ENCODE results near the gene FAM47E. TPM values are rescaled to one million over a fixed set of nuclear protein-coding genes. Genes with fewer than 3 reads are reported as not detected.

FAM47E gene
- polyA plus RNA-seq, 1 donor from 2014 or later, result 3.7 TPM

DNA sequence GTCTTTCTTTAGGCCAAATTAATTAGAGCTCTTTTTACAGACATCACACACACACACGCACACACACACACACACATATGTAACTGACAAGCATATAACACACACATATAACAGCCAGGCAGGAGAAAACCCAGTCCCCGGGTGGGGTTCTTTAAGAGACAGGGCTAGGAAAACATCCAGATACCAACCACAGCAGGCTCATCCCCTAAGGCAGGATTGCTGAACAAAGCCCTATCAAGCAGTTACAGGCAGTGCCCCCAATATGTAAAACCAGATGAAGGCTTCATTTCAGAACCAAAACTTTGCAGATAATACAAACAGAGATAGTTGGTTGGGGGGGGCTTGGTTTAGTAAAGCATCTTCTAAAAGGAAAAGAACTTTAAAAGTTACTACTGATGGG is 18.0 kb upstream of the FAM47E start:
- H3F3A ChIP-seq (ENCODE audit: insufficient read depth, low read length, poor library complexity, severe bottlenecking), result no peaks in the 10 kb centered on the region
- H3K9ac ChIP-seq (ENCODE audit: low read length), result no peak overlapping the region
- H3K4me3 ChIP-seq (ENCODE audit: low read length), result no peak overlapping the region
- no peaks in the 10 kb centered on the region for H3K36me3 ChIP-seq (ENCODE audit: insufficient read depth, low read length)
- no peaks in the 10 kb centered on the region for H3K79me2 ChIP-seq (replicated peaks; ENCODE audit: insufficient read depth, low read length)
- TF ChIP-seq MXI1 (conservative IDR thresholded peaks at IDR 0.05; ENCODE audit: poor library complexity, severe bottlenecking) (no peak), TAF1 (IDR thresholded peaks at IDR 0.05; ENCODE audit: low read depth) (no peak), POLR2AphosphoS5 (IDR thresholded peaks at IDR 0.05) (no peak), EZH2 (IDR thresholded peaks at IDR 0.05; ENCODE audit: borderline replicate concordance, insufficient read depth, low read length, poor library complexity, severe bottlenecking) (no peak), EP300 (conservative IDR thresholded peaks at IDR 0.05; ENCODE audit: poor library complexity, severe bottlenecking) (no peak), RAD21 (conservative IDR thresholded peaks at IDR 0.05) (no peak), SMC3 (conservative IDR thresholded peaks at IDR 0.05; ENCODE audit: poor library complexity) (no peak)
- TF ChIP-seq, protein P1, sequence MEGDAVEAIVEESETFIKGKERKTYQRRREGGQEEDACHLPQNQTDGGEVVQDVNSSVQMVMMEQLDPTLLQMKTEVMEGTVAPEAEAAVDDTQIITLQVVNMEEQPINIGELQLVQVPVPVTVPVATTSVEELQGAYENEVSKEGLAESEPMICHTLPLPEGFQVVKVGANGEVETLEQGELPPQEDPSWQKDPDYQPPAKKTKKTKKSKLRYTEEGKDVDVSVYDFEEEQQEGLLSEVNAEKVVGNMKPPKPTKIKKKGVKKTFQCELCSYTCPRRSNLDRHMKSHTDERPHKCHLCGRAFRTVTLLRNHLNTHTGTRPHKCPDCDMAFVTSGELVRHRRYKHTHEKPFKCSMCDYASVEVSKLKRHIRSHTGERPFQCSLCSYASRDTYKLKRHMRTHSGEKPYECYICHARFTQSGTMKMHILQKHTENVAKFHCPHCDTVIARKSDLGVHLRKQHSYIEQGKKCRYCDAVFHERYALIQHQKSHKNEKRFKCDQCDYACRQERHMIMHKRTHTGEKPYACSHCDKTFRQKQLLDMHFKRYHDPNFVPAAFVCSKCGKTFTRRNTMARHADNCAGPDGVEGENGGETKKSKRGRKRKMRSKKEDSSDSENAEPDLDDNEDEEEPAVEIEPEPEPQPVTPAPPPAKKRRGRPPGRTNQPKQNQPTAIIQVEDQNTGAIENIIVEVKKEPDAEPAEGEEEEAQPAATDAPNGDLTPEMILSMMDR (IDR thresholded peaks at IDR 0.05; ENCODE audit: poor library complexity, severe bottlenecking), result no peak
- TF ChIP-seq, protein P2, sequence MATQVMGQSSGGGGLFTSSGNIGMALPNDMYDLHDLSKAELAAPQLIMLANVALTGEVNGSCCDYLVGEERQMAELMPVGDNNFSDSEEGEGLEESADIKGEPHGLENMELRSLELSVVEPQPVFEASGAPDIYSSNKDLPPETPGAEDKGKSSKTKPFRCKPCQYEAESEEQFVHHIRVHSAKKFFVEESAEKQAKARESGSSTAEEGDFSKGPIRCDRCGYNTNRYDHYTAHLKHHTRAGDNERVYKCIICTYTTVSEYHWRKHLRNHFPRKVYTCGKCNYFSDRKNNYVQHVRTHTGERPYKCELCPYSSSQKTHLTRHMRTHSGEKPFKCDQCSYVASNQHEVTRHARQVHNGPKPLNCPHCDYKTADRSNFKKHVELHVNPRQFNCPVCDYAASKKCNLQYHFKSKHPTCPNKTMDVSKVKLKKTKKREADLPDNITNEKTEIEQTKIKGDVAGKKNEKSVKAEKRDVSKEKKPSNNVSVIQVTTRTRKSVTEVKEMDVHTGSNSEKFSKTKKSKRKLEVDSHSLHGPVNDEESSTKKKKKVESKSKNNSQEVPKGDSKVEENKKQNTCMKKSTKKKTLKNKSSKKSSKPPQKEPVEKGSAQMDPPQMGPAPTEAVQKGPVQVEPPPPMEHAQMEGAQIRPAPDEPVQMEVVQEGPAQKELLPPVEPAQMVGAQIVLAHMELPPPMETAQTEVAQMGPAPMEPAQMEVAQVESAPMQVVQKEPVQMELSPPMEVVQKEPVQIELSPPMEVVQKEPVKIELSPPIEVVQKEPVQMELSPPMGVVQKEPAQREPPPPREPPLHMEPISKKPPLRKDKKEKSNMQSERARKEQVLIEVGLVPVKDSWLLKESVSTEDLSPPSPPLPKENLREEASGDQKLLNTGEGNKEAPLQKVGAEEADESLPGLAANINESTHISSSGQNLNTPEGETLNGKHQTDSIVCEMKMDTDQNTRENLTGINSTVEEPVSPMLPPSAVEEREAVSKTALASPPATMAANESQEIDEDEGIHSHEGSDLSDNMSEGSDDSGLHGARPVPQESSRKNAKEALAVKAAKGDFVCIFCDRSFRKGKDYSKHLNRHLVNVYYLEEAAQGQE (IDR thresholded peaks at IDR 0.05; ENCODE audit: borderline replicate concordance), result no peak
- no peak overlapping the region for H3K27ac ChIP-seq (ENCODE audit: low read length)
- H3K9me3 ChIP-seq (ENCODE audit: low read length), result no peaks in the 10 kb centered on the region
- no peaks in the 10 kb centered on the region for H3K27me3 ChIP-seq (ENCODE audit: insufficient read depth, low read depth, low read length)
- no peak overlapping the region for H3K4me2 ChIP-seq (ENCODE audit: low read length)
- H2AFZ ChIP-seq (ENCODE audit: low read depth, low read length), result no peak overlapping the region
- H4K20me1 ChIP-seq (ENCODE audit: insufficient read depth), result no peaks in the 10 kb centered on the region
- no peaks in the 10 kb centered on the region for H3K9me2 ChIP-seq (ENCODE audit: insufficient read depth, low read length)

DNA sequence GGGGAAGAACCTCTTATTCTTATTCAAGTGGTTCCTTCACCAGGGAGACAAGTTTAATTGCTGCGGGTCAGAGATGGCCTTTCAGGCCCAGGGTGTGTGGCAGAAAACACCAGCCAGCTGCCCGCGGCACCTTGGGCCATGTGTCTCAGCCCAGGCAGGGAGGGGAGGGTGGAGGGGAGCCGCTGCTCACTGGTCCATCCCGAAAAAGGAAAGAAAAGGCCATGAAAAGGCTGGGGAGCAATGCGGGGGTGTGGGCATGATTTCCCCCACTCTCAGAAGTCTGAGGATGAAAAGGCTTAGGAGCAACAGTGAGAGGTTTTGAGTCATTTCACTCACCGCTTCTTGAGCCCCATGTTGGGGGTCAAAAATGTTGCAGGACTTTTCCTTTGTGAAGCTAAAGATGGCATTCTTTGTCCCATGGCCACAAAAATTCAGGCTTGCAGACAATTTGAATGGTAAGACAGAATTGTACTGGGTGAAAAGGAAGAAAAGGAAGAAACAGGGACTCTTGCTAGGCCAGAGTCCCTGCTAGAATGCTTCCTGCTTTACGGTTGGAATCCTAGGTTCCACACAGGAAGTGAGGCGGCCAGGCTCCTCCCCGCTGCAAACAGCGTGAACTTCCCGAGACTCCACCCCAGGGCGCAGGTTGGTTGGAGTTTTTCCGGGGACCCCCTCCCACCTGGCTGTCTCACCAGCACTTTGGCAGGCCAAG is 17.4 kb upstream of the FAM47E start:
- Histone ChIP-seq H3K27ac (ENCODE audit: low read length) (no peak overlapping the region), H3K4me3 (ENCODE audit: low read length) (no peak overlapping the region), H3K36me3 (ENCODE audit: insufficient read depth, low read length) (no peaks in the 10 kb centered on the region), H3F3A (ENCODE audit: insufficient read depth, low read length, poor library complexity, severe bottlenecking) (no peaks in the 10 kb centered on the region), H3K27me3 (ENCODE audit: insufficient read depth, low read depth, low read length) (no peaks in the 10 kb centered on the region), H3K9me3 (ENCODE audit: low read length) (no peaks in the 10 kb centered on the region), H4K20me1 (ENCODE audit: insufficient read depth) (no peaks in the 10 kb centered on the region), H3K9me2 (ENCODE audit: insufficient read depth, low read length) (no peaks in the 10 kb centered on the region), H3K9ac (ENCODE audit: low read length) (no peak overlapping the region), H3K4me2 (ENCODE audit: low read length) (no peak overlapping the region), H3K79me2 (replicated peaks; ENCODE audit: insufficient read depth, low read length) (no peaks in the 10 kb centered on the region), H2AFZ (ENCODE audit: low read depth, low read length) (no peak overlapping the region)
- TF ChIP-seq SMC3 (conservative IDR thresholded peaks at IDR 0.05; ENCODE audit: poor library complexity), result no peak
- no peak for TF ChIP-seq TAF1 (IDR thresholded peaks at IDR 0.05; ENCODE audit: low read depth)
- TF ChIP-seq POLR2AphosphoS5 (IDR thresholded peaks at IDR 0.05), result no peak
- no peak for TF ChIP-seq MXI1 (conservative IDR thresholded peaks at IDR 0.05; ENCODE audit: poor library complexity, severe bottlenecking)
- TF ChIP-seq EP300 (conservative IDR thresholded peaks at IDR 0.05; ENCODE audit: poor library complexity, severe bottlenecking), result no peak
- TF ChIP-seq, protein P1 (IDR thresholded peaks at IDR 0.05; ENCODE audit: poor library complexity, severe bottlenecking), result no peak
- TF ChIP-seq, protein P2 (IDR thresholded peaks at IDR 0.05; ENCODE audit: borderline replicate concordance), result no peak
- TF ChIP-seq EZH2 (IDR thresholded peaks at IDR 0.05; ENCODE audit: borderline replicate concordance, insufficient read depth, low read length, poor library complexity, severe bottlenecking), result no peak

All from neural cell (in vitro differentiated cells).